ENCODE data around the gene CXCR5.

CXCR5 gene

GRCh38 chr11:118894192-118894591 lies 10.5 kb downstream of the CXCR5 start:
- no peak overlapping the region for H3K9ac ChIP-seq (ENCODE audit: low read length)
- H3K9me3 ChIP-seq (ENCODE audit: control insufficient read depth, low read length): no peaks in the 10 kb centered on the region
- no peaks in the 10 kb centered on the region for H3K27me3 ChIP-seq (ENCODE audit: control insufficient read depth, insufficient read depth, low read length)
- H3K4me3 ChIP-seq (ENCODE audit: low read length): no peak overlapping the region
- H3K4me1 ChIP-seq (ENCODE audit: control insufficient read depth, insufficient read depth, low read length): peaks cover 4% of the 10 kb centered on the region
- H3K36me3 ChIP-seq (ENCODE audit: control insufficient read depth, insufficient read depth, low read length): no peaks in the 10 kb centered on the region

- no peak overlapping the region for H3K4me3 ChIP-seq (ENCODE audit: low read length)
- no peak overlapping the region for H3K9ac ChIP-seq (ENCODE audit: low read length)
- H3K4me1 ChIP-seq (ENCODE audit: control insufficient read depth, insufficient read depth, low read length): no peaks in the 10 kb centered on the region
- H3K36me3 ChIP-seq (ENCODE audit: control insufficient read depth, insufficient read depth, low read length): no peaks in the 10 kb centered on the region
- H3K27me3 ChIP-seq (ENCODE audit: control insufficient read depth, insufficient read depth, low read length): no peaks in the 10 kb centered on the region
- no peaks in the 10 kb centered on the region for H3K9me3 ChIP-seq (ENCODE audit: control insufficient read depth, low read length)
Measured at GRCh38 chr11:118895093-118896039, 11.7 kb downstream of the CXCR5 start.

- no peaks in the 10 kb centered on the region for H3K9me3 ChIP-seq (ENCODE audit: control insufficient read depth, low read length)
- no peaks in the 10 kb centered on the region for H3K27me3 ChIP-seq (ENCODE audit: control insufficient read depth, insufficient read depth, low read length)
- no peaks in the 10 kb centered on the region for H3K36me3 ChIP-seq (ENCODE audit: control insufficient read depth, insufficient read depth, low read length)
- H3K4me3 ChIP-seq (ENCODE audit: low read length): no peak overlapping the region
- no peaks in the 10 kb centered on the region for H3K4me1 ChIP-seq (ENCODE audit: control insufficient read depth, insufficient read depth, low read length)
- no peak overlapping the region for H3K9ac ChIP-seq (ENCODE audit: low read length)
Measured at GRCh38 chr11:118896472-118896913, 12.8 kb downstream of the CXCR5 start.

- Histone ChIP-seq H3K27me3 (ENCODE audit: control insufficient read depth, insufficient read depth, low read length) (no peaks in the 10 kb centered on the region), H3K4me1 (ENCODE audit: control insufficient read depth, insufficient read depth, low read length) (no peaks in the 10 kb centered on the region), H3K4me3 (ENCODE audit: low read length) (no peak overlapping the region), H3K9me3 (ENCODE audit: control insufficient read depth, low read length) (no peaks in the 10 kb centered on the region), H3K9ac (ENCODE audit: low read length) (no peak overlapping the region), H3K36me3 (ENCODE audit: control insufficient read depth, insufficient read depth, low read length) (no peaks in the 10 kb centered on the region)
Measured at GRCh38 chr11:118896921-118897591, 13.4 kb downstream of the CXCR5 start.

GRCh38 chr11:118897721-118898310 lies 14.1 kb downstream of the CXCR5 start:
- H3K36me3 ChIP-seq (ENCODE audit: control insufficient read depth, insufficient read depth, low read length): no peaks in the 10 kb centered on the region
- no peaks in the 10 kb centered on the region for H3K4me1 ChIP-seq (ENCODE audit: control insufficient read depth, insufficient read depth, low read length)
- no peaks in the 10 kb centered on the region for H3K9me3 ChIP-seq (ENCODE audit: control insufficient read depth, low read length)
- H3K9ac ChIP-seq (ENCODE audit: low read length): no peak overlapping the region
- no peak overlapping the region for H3K4me3 ChIP-seq (ENCODE audit: low read length)
- H3K27me3 ChIP-seq (ENCODE audit: control insufficient read depth, insufficient read depth, low read length): no peaks in the 10 kb centered on the region

GRCh38 chr11:118898400-118899295 lies 15.0 kb downstream of the CXCR5 start:
- Histone ChIP-seq H3K36me3 (ENCODE audit: control insufficient read depth, insufficient read depth, low read length) (no peaks in the 10 kb centered on the region), H3K4me3 (ENCODE audit: low read length) (no peak overlapping the region), H3K27me3 (ENCODE audit: control insufficient read depth, insufficient read depth, low read length) (no peaks in the 10 kb centered on the region), H3K9me3 (ENCODE audit: control insufficient read depth, low read length) (no peaks in the 10 kb centered on the region), H3K9ac (ENCODE audit: low read length) (no peak overlapping the region), H3K4me1 (ENCODE audit: control insufficient read depth, insufficient read depth, low read length) (no peaks in the 10 kb centered on the region)

- Histone ChIP-seq H3K9ac (ENCODE audit: low read length) (no peak overlapping the region), H3K27me3 (ENCODE audit: control insufficient read depth, insufficient read depth, low read length) (no peaks in the 10 kb centered on the region), H3K4me1 (ENCODE audit: control insufficient read depth, insufficient read depth, low read length) (no peaks in the 10 kb centered on the region), H3K9me3 (ENCODE audit: control insufficient read depth, low read length) (no peaks in the 10 kb centered on the region), H3K36me3 (ENCODE audit: control insufficient read depth, insufficient read depth, low read length) (no peaks in the 10 kb centered on the region), H3K4me3 (ENCODE audit: low read length) (no peak overlapping the region)
Measured at GRCh38 chr11:118899296-118899688, 15.6 kb downstream of the CXCR5 start.

- no peaks in the 10 kb centered on the region for H3K36me3 ChIP-seq (ENCODE audit: control insufficient read depth, insufficient read depth, low read length)
- no peaks in the 10 kb centered on the region for H3K27me3 ChIP-seq (ENCODE audit: control insufficient read depth, insufficient read depth, low read length)
- H3K9me3 ChIP-seq (ENCODE audit: control insufficient read depth, low read length): no peaks in the 10 kb centered on the region
- no peak overlapping the region for H3K9ac ChIP-seq (ENCODE audit: low read length)
- no peaks in the 10 kb centered on the region for H3K4me1 ChIP-seq (ENCODE audit: control insufficient read depth, insufficient read depth, low read length)
- H3K4me3 ChIP-seq (ENCODE audit: low read length): no peak overlapping the region
Measured at GRCh38 chr11:118899706-118900360, 16.1 kb downstream of the CXCR5 start.

- no peak overlapping the region for H3K4me3 ChIP-seq (ENCODE audit: low read length)
- H3K27me3 ChIP-seq (ENCODE audit: control insufficient read depth, insufficient read depth, low read length): no peaks in the 10 kb centered on the region
- no peaks in the 10 kb centered on the region for H3K9me3 ChIP-seq (ENCODE audit: control insufficient read depth, low read length)
- H3K4me1 ChIP-seq (ENCODE audit: control insufficient read depth, insufficient read depth, low read length): no peaks in the 10 kb centered on the region
- no peak overlapping the region for H3K9ac ChIP-seq (ENCODE audit: low read length)
- H3K36me3 ChIP-seq (ENCODE audit: control insufficient read depth, insufficient read depth, low read length): no peaks in the 10 kb centered on the region
Measured at GRCh38 chr11:118900535-118901384, 17.1 kb downstream of the CXCR5 start.

- Histone ChIP-seq H3K9me3 (ENCODE audit: control insufficient read depth, low read length) (no peaks in the 10 kb centered on the region), H3K4me3 (ENCODE audit: low read length) (no peak overlapping the region), H3K9ac (ENCODE audit: low read length) (no peak overlapping the region), H3K27me3 (ENCODE audit: control insufficient read depth, insufficient read depth, low read length) (no peaks in the 10 kb centered on the region), H3K4me1 (ENCODE audit: control insufficient read depth, insufficient read depth, low read length) (peaks cover 2% of the 10 kb centered on the region), H3K36me3 (ENCODE audit: control insufficient read depth, insufficient read depth, low read length) (peaks cover 6% of the 10 kb centered on the region)
Measured at GRCh38 chr11:118901494-118902335, 18.0 kb downstream of the CXCR5 start.
